Stimulated activated CD8-positive, alpha-beta memory T cell treated with anti-CD3 and anti-CD28 coated beads, Interleukin-15, amount 100 ng/mL, for 24 hours (primary cell): ENCODE data around the gene EFCC1.

Experiments
- DNase-seq: peaks from one replicate; pipeline ENCODE4 v3.0.0-alpha.2; 2020; ENCODE audit warnings: low read depth

EFCC1 gene

GRCh38 chr3:129014793-129015345 is 13.8 kb downstream of the EFCC1 start:
- DNase-seq = no peak

GRCh38 chr3:129015388-129016105 is 14.4 kb downstream of the EFCC1 start:
- no peak for DNase-seq

GRCh38 chr3:129016356-129016719 is 15.2 kb downstream of the EFCC1 start:
- no peak for DNase-seq

GRCh38 chr3:129016720-129017483 is 15.8 kb downstream of the EFCC1 start:
- DNase-seq = no peak

- DNase-seq = no peak
Observed at GRCh38 chr3:129017484-129017899, 16.4 kb downstream of the EFCC1 start.

- no peak for DNase-seq
Observed at GRCh38 chr3:129018271-129018670, 17.2 kb downstream of the EFCC1 start.

GRCh38 chr3:129018751-129019150 is 17.6 kb downstream of the EFCC1 start:
- no peak for DNase-seq

GRCh38 chr3:129019266-129019665 is 18.2 kb downstream of the EFCC1 start:
- DNase-seq = no peak

- no peak for DNase-seq
Observed at GRCh38 chr3:129020691-129021090, 19.6 kb downstream of the EFCC1 start.

- DNase-seq = no peak
Observed at GRCh38 chr3:129021140-129021551, 20.0 kb downstream of the EFCC1 start.

GRCh38 chr3:129022114-129023007 is 21.3 kb downstream of the EFCC1 start:
- no peak for DNase-seq

- DNase-seq = no peak
Observed at GRCh38 chr3:129023008-129023358, 21.9 kb downstream of the EFCC1 start.

- DNase-seq = no peak
Observed at GRCh38 chr3:129023909-129024308, 22.8 kb downstream of the EFCC1 start.

GRCh38 chr3:129025108-129025507 is 24.0 kb downstream of the EFCC1 start:
- DNase-seq = no peak

- no peak for DNase-seq
Observed at GRCh38 chr3:129025691-129026435, 24.8 kb downstream of the EFCC1 start.

- DNase-seq = peak; percentile 73
Observed at GRCh38 chr3:129026728-129027543, 25.8 kb downstream of the EFCC1 start.

- no peak for DNase-seq
Observed at GRCh38 chr3:129027544-129027880, 26.4 kb downstream of the EFCC1 start.

- DNase-seq = no peak
Observed at GRCh38 chr3:129028866-129029265, 27.8 kb downstream of the EFCC1 start.

- DNase-seq = no peak
Observed at GRCh38 chr3:129030611-129031010, 29.5 kb downstream of the EFCC1 start.

- DNase-seq = no peak
Observed at GRCh38 chr3:129031476-129032215, 30.5 kb downstream of the EFCC1 start.
